Mesenteric fat pad (tissue), 1 donor: ENCODE results near the gene SMC1B. TPM values are rescaled to one million over a fixed set of nuclear protein-coding genes. Genes with fewer than 3 reads are reported as not detected.
"Not testable (repeated sequence)": the region's sequence is repeated elsewhere in the genome, so short reads cannot be mapped to it uniquely, and the experiment has no call there.

Experiments used
- DNase-seq: peaks from one replicate; pipeline ENCODE4 v3.0.0-alpha.2; 2020; ENCODE audit warnings: low spot score
- total RNA-seq: library from RNA; stranded (reverse); fragmentation: NEBNext Ultra II Directional; extraction: Animal tissue kit (Norgen Biotek cat#: 25700); gene quantifications from one replicate; pipeline ENCODE4 v1.2.1, GENCODE V29; 2021
- donor health status: DM: yes; HTN: yes; CAD: no.

SMC1B gene
- total RNA-seq, 1 donor from 2014 or later, result not detected

GRCh38 chr22:45352757-45353156 is 60.6 kb downstream of the SMC1B start:
- not testable (repeated sequence) for DNase-seq

GRCh38 chr22:45351956-45352355 is 61.4 kb downstream of the SMC1B start:
- DNase-seq, result no peak

- no peak for DNase-seq
Measured at GRCh38 chr22:45349916-45350315, 63.5 kb downstream of the SMC1B start.

GRCh38 chr22:45344334-45344733 is 69.1 kb downstream of the SMC1B start:
- DNase-seq, result no peak

GRCh38 chr22:45343143-45343542 is 70.3 kb downstream of the SMC1B start:
- DNase-seq, result no peak

- no peak for DNase-seq
Measured at GRCh38 chr22:45341498-45341897, 71.9 kb downstream of the SMC1B start.

GRCh38 chr22:45340323-45340722 is 73.1 kb downstream of the SMC1B start:
- no peak for DNase-seq

- no peak for DNase-seq
Measured at GRCh38 chr22:45338795-45339194, 74.6 kb downstream of the SMC1B start.

- DNase-seq, result peak; percentile 22
Measured at GRCh38 chr22:45337536-45337935, 75.9 kb downstream of the SMC1B start.

GRCh38 chr22:45336971-45337431 is 76.4 kb downstream of the SMC1B start:
- DNase-seq, result peak; percentile 87

GRCh38 chr22:45335854-45336522 is 77.4 kb downstream of the SMC1B start:
- DNase-seq, result peak; percentile 79

- peak; percentile 77 for DNase-seq
Measured at GRCh38 chr22:45335021-45335818, 78.2 kb downstream of the SMC1B start.

GRCh38 chr22:45334528-45334927 is 78.9 kb downstream of the SMC1B start:
- no peak for DNase-seq

- no peak for DNase-seq
Measured at GRCh38 chr22:45334068-45334467, 79.3 kb downstream of the SMC1B start.

GRCh38 chr22:45332001-45332400 is 81.4 kb downstream of the SMC1B start:
- DNase-seq, result no peak

GRCh38 chr22:45331486-45331885 is 81.9 kb downstream of the SMC1B start:
- no peak for DNase-seq

- no peak for DNase-seq
Measured at GRCh38 chr22:45330548-45330947, 82.9 kb downstream of the SMC1B start.

GRCh38 chr22:45329530-45329936 is 83.9 kb downstream of the SMC1B start:
- no peak for DNase-seq

GRCh38 chr22:45328822-45329529 is 84.4 kb downstream of the SMC1B start:
- DNase-seq, result no peak

- DNase-seq, result not testable (repeated sequence)
Measured at GRCh38 chr22:45328261-45328660, 85.1 kb downstream of the SMC1B start.

GRCh38 chr22:45324311-45324711 is 89.1 kb downstream of the SMC1B start:
- DNase-seq, result no peak

GRCh38 chr22:45323695-45324094 is 89.7 kb downstream of the SMC1B start:
- DNase-seq, result no peak
